Tibial artery (tissue), 4 donors: ENCODE results near the gene TAC4.

ENCODE experiments used
- DNase-seq, 2 donors: peaks; one replicate each; pipeline ENCODE4 v3.0.0-alpha.2; 2019
- H3K27ac ChIP-seq, 2 donors: fragments of 200-600 bp; sonication (generic) in 1 of 2; 1 replicate in 1 of 2; 2 replicates in 1 of 2; pipeline ENCODE4 v1.5.1; 2018 to 2019; ENCODE audit warnings: mild to moderate bottlenecking in 1 of 2
- H3K27me3 ChIP-seq, 2 donors: fragments of 200-600 bp; sonication (generic) in 1 of 2; one replicate each; pipeline versions ENCODE4 v1.5.1 to v1.6.0; 2016 to 2019
- H3K36me3 ChIP-seq, 3 donors: fragments of 200-600 bp; sonication (generic) in 2 of 3; one replicate each; pipeline ENCODE4 v1.5.1; 2016 to 2019; ENCODE audit warnings: mild to moderate bottlenecking in 2 of 3
- H3K4me1 ChIP-seq, 4 donors: fragments of 200-600 bp; sonication (generic) in 2 of 4; 1 replicate in 3 of 4; 2 replicates in 1 of 4; pipeline ENCODE4 v1.5.1; 2016 to 2019
- H3K4me3 ChIP-seq, 2 donors: fragments of 200-600 bp; sonication (generic) in 1 of 2; 1 replicate in 1 of 2; 2 replicates in 1 of 2; pipeline ENCODE4 v1.5.1; 2018 to 2019; ENCODE audit warnings: mild to moderate bottlenecking in 2 of 2
- H3K9me3 ChIP-seq, 3 donors: fragments of 200-600 bp; sonication (generic) in 1 of 3; one replicate each; pipeline ENCODE4 v1.5.1; 2016 to 2019
- CTCF ChIP-seq, 2 experiments: fragments of 200-600 bp in 1 of 2; fragments of 450-650 bp in 1 of 2; IDR thresholded peaks; one replicate each; pipeline ENCODE4 v1.5.1; 2017 to 2019; ENCODE audit warnings: antibody characterized with exemption in 2 of 2, mild to moderate bottlenecking in 1 of 2, moderate library complexity in 1 of 2
- intact Hi-C: fragments of 100-400 bp; cut with DNase I; formaldehyde crosslinking; loops from one replicate; pipeline ENCODE4 v1.15.0; 2023; ENCODE audit warnings: low total_unique reads

Gene TAC4

GRCh38 chr17:49873466-49873865 lies 25.6 kb upstream of the TAC4 start:
- Histone ChIP-seq H3K27me3 (no peaks in the 10 kb centered on the region), H3K36me3 (no peaks in the 10 kb centered on the region), H3K9me3 (no peaks in the 10 kb centered on the region), H3K4me1 (no peaks in the 10 kb centered on the region), H3K27ac (no peak overlapping the region), H3K4me3 (no peak overlapping the region)
- intact Hi-C loops = no loop called here
- no peak for DNase-seq
- TF ChIP-seq CTCF (IDR thresholded peaks at IDR 0.05) = no peak

- no peak overlapping the region for H3K4me3 ChIP-seq
- H3K36me3 ChIP-seq = no peaks in the 10 kb centered on the region
- H3K9me3 ChIP-seq = no peaks in the 10 kb centered on the region
- no peaks in the 10 kb centered on the region for H3K27me3 ChIP-seq
- no peak overlapping the region for H3K27ac ChIP-seq
- H3K4me1 ChIP-seq = no peaks in the 10 kb centered on the region
- no peak for DNase-seq
- intact Hi-C loops = no loop called here
- no peak for TF ChIP-seq CTCF (IDR thresholded peaks at IDR 0.05)
Measured at GRCh38 chr17:49872754-49873377, 25.0 kb upstream of the TAC4 start.

DNA sequence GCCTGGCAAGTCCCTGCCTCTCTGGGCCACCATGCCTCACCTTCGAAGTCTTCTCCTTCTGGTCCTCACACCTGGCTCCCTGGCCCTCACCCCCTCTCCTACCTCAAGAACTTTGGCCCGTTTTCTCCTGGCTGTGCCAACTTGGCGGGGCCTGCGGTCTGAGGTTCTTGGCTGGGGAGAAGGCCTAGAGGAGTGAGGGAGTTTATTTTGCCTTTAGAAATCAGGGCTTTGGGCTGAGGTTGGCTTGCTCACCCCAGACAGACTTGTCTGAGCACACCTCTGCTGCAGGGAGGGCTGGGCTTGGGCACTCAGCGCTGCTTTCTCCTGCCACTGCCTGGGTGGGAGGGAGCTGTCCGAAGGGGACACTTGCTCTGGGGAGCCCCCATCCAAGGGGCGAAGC lies 23.3 kb upstream of the TAC4 start:
- no peak overlapping the region for H3K27ac ChIP-seq
- TF ChIP-seq CTCF (IDR thresholded peaks at IDR 0.05) = no peak
- no peaks in the 10 kb centered on the region for H3K27me3 ChIP-seq
- intact Hi-C loops = no loop called here
- no peak overlapping the region for H3K4me3 ChIP-seq
- no peaks in the 10 kb centered on the region for H3K4me1 ChIP-seq
- no peaks in the 10 kb centered on the region for H3K9me3 ChIP-seq
- no peaks in the 10 kb centered on the region for H3K36me3 ChIP-seq
- DNase-seq = no peak

DNA sequence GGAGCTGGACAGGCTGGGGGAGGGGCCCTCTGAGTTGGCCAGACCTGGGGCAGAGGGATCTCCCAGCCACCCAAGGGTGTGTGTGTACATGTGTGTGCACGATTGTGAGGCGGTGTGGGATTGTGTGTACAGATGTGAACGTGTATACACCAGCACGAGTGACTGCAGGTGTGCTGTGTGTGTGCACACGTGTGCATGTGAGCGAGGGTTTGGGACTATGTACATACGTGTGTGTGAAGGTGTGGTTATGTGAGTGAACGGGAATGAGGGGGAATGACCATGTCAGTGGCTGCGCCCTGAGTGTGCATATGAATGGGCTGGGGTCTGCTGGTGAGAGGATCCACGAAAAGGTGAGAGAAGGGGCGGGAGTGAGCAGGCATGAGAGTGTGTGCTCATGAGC lies 22.4 kb upstream of the TAC4 start:
- no peak overlapping the region for H3K27ac ChIP-seq
- no peaks in the 10 kb centered on the region for H3K27me3 ChIP-seq
- no peaks in the 10 kb centered on the region for H3K36me3 ChIP-seq
- no peak overlapping the region for H3K4me3 ChIP-seq
- H3K4me1 ChIP-seq = no peaks in the 10 kb centered on the region
- no peak for DNase-seq
- intact Hi-C loops = no loop called here
- no peak for TF ChIP-seq CTCF (IDR thresholded peaks at IDR 0.05)
- no peaks in the 10 kb centered on the region for H3K9me3 ChIP-seq

GRCh38 chr17:49869038-49869374 lies 21.1 kb upstream of the TAC4 start:
- Histone ChIP-seq H3K27me3 (no peaks in the 10 kb centered on the region), H3K4me1 (no peaks in the 10 kb centered on the region), H3K27ac (no peak overlapping the region), H3K9me3 (no peaks in the 10 kb centered on the region), H3K36me3 (no peaks in the 10 kb centered on the region), H3K4me3 (no peak overlapping the region)
- intact Hi-C loops = no loop called here
- DNase-seq = no peak
- TF ChIP-seq CTCF (IDR thresholded peaks at IDR 0.05) = no peak

GRCh38 chr17:49866882-49867413 lies 19.1 kb upstream of the TAC4 start:
- Histone ChIP-seq H3K36me3 (no peaks in the 10 kb centered on the region), H3K27ac (no peak overlapping the region), H3K9me3 (no peaks in the 10 kb centered on the region), H3K27me3 (peaks cover 0 to 9% of the 10 kb centered on the region in 2 donors), H3K4me3 (no peak overlapping the region), H3K4me1 (peaks cover 0 to 7% (median 0%) of the 10 kb centered on the region in 4 donors)
- no peak for TF ChIP-seq CTCF (IDR thresholded peaks at IDR 0.05)
- no peak for DNase-seq
- intact Hi-C loops = no loop called here
